Spleen (tissue), 11 donors: ENCODE data around the gene L3MBTL3. TPM values are rescaled to one million over a fixed set of nuclear protein-coding genes. Genes with fewer than 3 reads are reported as not detected.

ENCODE experiments used
- DNase-seq: peaks from one replicate; pipeline ENCODE4 v3.0.0-alpha.2; 2020
- H3K27ac ChIP-seq, 8 donors: fragments of 200-600 bp; sonication (generic) in 7 of 8; 1 replicate in 4 of 8; 2 replicates in 4 of 8; pipeline versions ENCODE4 v1.5.0 to v1.8.0; 2016 to 2021; ENCODE audit warnings: inconsistent platforms in 4 of 8, mild to moderate bottlenecking in 4 of 8, moderate library complexity in 1 of 8
- H3K27me3 ChIP-seq, 7 donors: fragments of 200-600 bp; sonication (generic) in 6 of 7; replicated peaks in 1 of 7; 1 replicate in 4 of 7; 2 replicates in 3 of 7; pipeline versions ENCODE4 v1.5.0 to v1.8.0; 2016 to 2021; ENCODE audit warnings: inconsistent platforms in 3 of 7, mild to moderate bottlenecking in 1 of 7
- H3K36me3 ChIP-seq, 6 donors: fragments of 200-600 bp; sonication (generic) in 5 of 6; 1 replicate in 4 of 6; 2 replicates in 2 of 6; pipeline versions ENCODE4 v1.5.0 to v1.8.0; 2016 to 2021; ENCODE audit warnings: inconsistent platforms in 2 of 6
- H3K4me1 ChIP-seq, 6 donors: fragments of 200-600 bp; sonication (generic) in 5 of 6; 1 replicate in 3 of 6; 2 replicates in 3 of 6; pipeline versions ENCODE4 v1.5.0 to v1.8.0; 2016 to 2021; ENCODE audit warnings: inconsistent platforms in 3 of 6
- H3K4me3 ChIP-seq, 8 donors: fragments of 200-600 bp; sonication (generic) in 7 of 8; 1 replicate in 4 of 8; 2 replicates in 4 of 8; pipeline versions ENCODE4 v1.5.0 to v1.8.0; 2016 to 2021; ENCODE audit warnings: inconsistent platforms in 4 of 8, mild to moderate bottlenecking in 4 of 8, moderate library complexity in 2 of 8
- H3K9me3 ChIP-seq, 8 donors: fragments of 200-600 bp; sonication (generic) in 7 of 8; 1 replicate in 4 of 8; 2 replicates in 4 of 8; pipeline versions ENCODE4 v1.5.0 to v1.8.0; 2016 to 2021; ENCODE audit warnings: inconsistent platforms in 4 of 8
- POLR2A ChIP-seq, 3 donors: fragments of 450-650 bp; IDR thresholded peaks; one replicate each; pipeline ENCODE4 v1.5.1; 2017; ENCODE audit warnings: antibody characterized with exemption in 3 of 3, mild to moderate bottlenecking in 1 of 3
- POLR2AphosphoS5 ChIP-seq, 3 donors: sonication (generic); formaldehyde crosslinking; IDR thresholded peaks; one replicate each; pipeline ENCODE4 v1.5.1; 2017; ENCODE audit warnings: antibody characterized with exemption in 3 of 3
- WGBS, 5 donors: extraction: QIAGEN DNeasy Blood & Tissue Kit in 3 of 5; methylation state at CpG; one replicate each; pipeline versions ENCODE4 v1.1.5 to v1.1.7; 2013 to 2018; 5-methylcytosine and 5-hydroxymethylcytosine counted together
- intact Hi-C: fragments of 100-400 bp; cut with DNase I; formaldehyde crosslinking; loops from one replicate; pipeline ENCODE4 v1.15.0; 2023; ENCODE audit warnings: low total_unique reads
- polyA plus RNA-seq, 3 donors: library from polyadenylated mRNA; stranded (reverse); fragments of 200-250 nt; gene quantifications; one replicate each; pipeline ENCODE4 v1.2.1, GENCODE V29; 2013
- total RNA-seq, 7 donors: library from RNA; depleted of rRNA in 3 of 7; stranded (reverse); fragments of >200 nt in 3 of 7; fragmentation: NEBNext Ultra II Directional in 4 of 7; extraction: Animal tissue kit (Norgen Biotek cat#: 25700) in 4 of 7; gene quantifications; one replicate each; pipeline versions ENCODE4 v1.1.0 to v1.2.1, GENCODE V29; 2016 to 2021
- TF ChIP-seq, protein P1 (sequence below), 11 experiments: fragments of 200-600 bp in 7 of 11; fragments of 450-650 bp in 4 of 11; sonication (generic) in 4 of 11; IDR thresholded peaks in 8 of 11; conservative IDR thresholded peaks in 3 of 11; 1 replicate in 7 of 11; 2 replicates in 4 of 11; pipeline versions ENCODE4 v1.4.0 to v1.8.0; 2016 to 2021; ENCODE audit warnings: antibody characterized with exemption in 11 of 11, inconsistent platforms in 4 of 11, mild to moderate bottlenecking in 1 of 11
- donor health status: healthy with polysubstance abuse.
- donor health status: DM: no; HTN: no; CAD: no; lungs with moderate emphysema.
- donor health status: DM: no; HTN: no; CAD: no.
- donor health status: Bipolar disorder and iron deficiency.
- donor health status: healthy.
- donor health status: DM: no; HTN: no; CAD: no.
- donor health status: DM: yes; HTN: yes; CAD: no.

Gene L3MBTL3
- total and polyA plus RNA-seq, 10 donors, result 7.0 to 45.6 (median 26.0) TPM

DNA sequence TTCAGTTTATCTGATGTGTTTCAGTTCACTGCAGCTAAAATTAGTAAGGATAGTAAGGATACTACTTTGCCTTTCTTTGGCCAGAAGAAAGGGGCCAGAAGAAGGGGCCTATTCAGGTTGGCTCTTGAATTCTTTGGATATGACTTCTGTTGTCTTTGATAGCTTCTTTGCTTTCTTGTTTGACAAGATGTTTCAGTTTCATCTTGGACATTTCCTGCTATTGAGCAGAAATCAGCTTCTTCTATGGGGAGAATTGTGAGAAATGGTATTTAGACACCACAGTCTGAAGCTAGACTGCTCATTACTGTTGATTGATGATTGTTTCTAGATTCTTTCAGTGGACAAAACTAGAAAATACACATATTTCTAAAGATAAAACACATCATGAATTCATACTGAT is 23.2 kb downstream of the L3MBTL3 start:
- no peak overlapping the region for H3K4me3 ChIP-seq
- TF ChIP-seq POLR2AphosphoS5 (IDR thresholded peaks at IDR 0.05) (no peak), POLR2A (IDR thresholded peaks at IDR 0.05) (no peak)
- TF ChIP-seq, protein P1, sequence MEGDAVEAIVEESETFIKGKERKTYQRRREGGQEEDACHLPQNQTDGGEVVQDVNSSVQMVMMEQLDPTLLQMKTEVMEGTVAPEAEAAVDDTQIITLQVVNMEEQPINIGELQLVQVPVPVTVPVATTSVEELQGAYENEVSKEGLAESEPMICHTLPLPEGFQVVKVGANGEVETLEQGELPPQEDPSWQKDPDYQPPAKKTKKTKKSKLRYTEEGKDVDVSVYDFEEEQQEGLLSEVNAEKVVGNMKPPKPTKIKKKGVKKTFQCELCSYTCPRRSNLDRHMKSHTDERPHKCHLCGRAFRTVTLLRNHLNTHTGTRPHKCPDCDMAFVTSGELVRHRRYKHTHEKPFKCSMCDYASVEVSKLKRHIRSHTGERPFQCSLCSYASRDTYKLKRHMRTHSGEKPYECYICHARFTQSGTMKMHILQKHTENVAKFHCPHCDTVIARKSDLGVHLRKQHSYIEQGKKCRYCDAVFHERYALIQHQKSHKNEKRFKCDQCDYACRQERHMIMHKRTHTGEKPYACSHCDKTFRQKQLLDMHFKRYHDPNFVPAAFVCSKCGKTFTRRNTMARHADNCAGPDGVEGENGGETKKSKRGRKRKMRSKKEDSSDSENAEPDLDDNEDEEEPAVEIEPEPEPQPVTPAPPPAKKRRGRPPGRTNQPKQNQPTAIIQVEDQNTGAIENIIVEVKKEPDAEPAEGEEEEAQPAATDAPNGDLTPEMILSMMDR (IDR thresholded peaks at IDR 0.05 in 8 of 11, conservative IDR thresholded peaks at IDR 0.05 in 3 of 11), result no peak
- no peak for DNase-seq
- intact Hi-C loops, result no loop called here
- no peak overlapping the region for H3K27ac ChIP-seq
- H3K4me1 ChIP-seq, result peaks cover 0 to 20% (median 4%) of the 10 kb centered on the region in 6 donors
- no peaks in the 10 kb centered on the region for H3K27me3 ChIP-seq
- H3K9me3 ChIP-seq, result no peaks in the 10 kb centered on the region
- H3K36me3 ChIP-seq, result peaks cover 0 to 35% (median 4%) of the 10 kb centered on the region in 6 donors

DNA sequence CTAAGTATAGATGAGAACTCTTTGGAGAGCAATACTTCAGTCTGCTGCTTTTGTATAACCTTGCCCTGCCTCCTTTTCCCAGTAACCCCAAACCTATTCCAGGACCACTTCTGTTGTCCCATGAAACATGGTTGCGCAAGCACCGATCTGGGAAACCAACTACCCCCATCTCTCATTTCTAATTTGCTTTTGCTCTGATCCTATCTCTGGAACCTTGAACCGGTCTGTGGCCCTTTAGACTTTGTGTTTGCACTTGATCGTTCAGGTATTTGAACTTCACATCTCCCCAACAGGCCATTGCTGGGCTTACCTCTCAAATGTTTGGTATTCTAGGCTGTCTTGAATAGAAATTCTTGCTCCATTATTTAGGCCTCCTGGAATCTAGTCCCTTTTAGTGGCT is 25.0 kb downstream of the L3MBTL3 start:
- intact Hi-C loops, result no loop called here
- WGBS, 5 donors, result 91 to 97% (median 95%) methylated on average over 4 of the region's 4 CpGs

DNA sequence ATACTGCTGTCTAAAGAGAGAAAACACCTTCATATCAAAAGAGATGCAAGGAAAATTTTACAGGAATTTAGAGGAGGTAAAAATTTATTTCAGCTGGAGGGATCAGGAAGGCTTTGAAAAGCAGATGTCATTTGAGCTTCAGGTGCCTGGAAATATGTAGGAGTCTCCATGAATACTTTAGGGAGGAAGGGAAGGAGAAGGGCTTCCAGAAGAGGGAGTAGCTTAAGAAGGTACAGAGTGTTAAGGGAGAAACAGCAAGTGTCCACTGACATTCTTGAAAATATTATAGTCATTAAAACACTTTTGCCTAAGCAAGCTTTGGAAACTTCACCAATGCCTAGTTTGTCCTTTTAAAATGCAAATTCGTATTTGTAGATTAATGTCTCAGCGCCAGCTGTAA is 27.2 kb downstream of the L3MBTL3 start:
- TF ChIP-seq POLR2A (IDR thresholded peaks at IDR 0.05), result no peak
- TF ChIP-seq POLR2AphosphoS5 (IDR thresholded peaks at IDR 0.05), result no peak
- TF ChIP-seq, protein P1 (IDR thresholded peaks at IDR 0.05 in 8 of 11, conservative IDR thresholded peaks at IDR 0.05 in 3 of 11), result no peak
- intact Hi-C loops, result no loop called here
- Histone ChIP-seq H3K27me3 (no peaks in the 10 kb centered on the region), H3K4me3 (no peak overlapping the region), H3K27ac (no peak overlapping the region), H3K4me1 (peaks cover 0 to 7% (median 0%) of the 10 kb centered on the region in 6 donors), H3K9me3 (no peaks in the 10 kb centered on the region), H3K36me3 (peaks cover 0 to 57% (median 13%) of the 10 kb centered on the region in 6 donors)
- DNase-seq, result no peak
- 76 to 97% (median 89%) methylated on average over 2 of the region's 2 CpGs for WGBS, 5 donors

More for the DNA sequence above, 25.0 kb downstream of the L3MBTL3 start:
- no peak overlapping the region for H3K27ac ChIP-seq
- H3K4me3 ChIP-seq, result no peak overlapping the region
- peaks cover 0 to 37% (median 4%) of the 10 kb centered on the region in 6 donors for H3K36me3 ChIP-seq
- TF ChIP-seq, protein P1 (IDR thresholded peaks at IDR 0.05 in 8 of 11, conservative IDR thresholded peaks at IDR 0.05 in 3 of 11), result no peak
- TF ChIP-seq POLR2AphosphoS5 (IDR thresholded peaks at IDR 0.05) (no peak), POLR2A (IDR thresholded peaks at IDR 0.05) (no peak)
- H3K27me3 ChIP-seq, result no peaks in the 10 kb centered on the region
- DNase-seq, result no peak
- H3K9me3 ChIP-seq, result no peaks in the 10 kb centered on the region
- H3K4me1 ChIP-seq, result peaks cover 0 to 8% (median 0%) of the 10 kb centered on the region in 6 donors

- TF ChIP-seq, protein P1 (IDR thresholded peaks at IDR 0.05 in 8 of 11, conservative IDR thresholded peaks at IDR 0.05 in 3 of 11), result no peak
- no peak for TF ChIP-seq POLR2AphosphoS5 (IDR thresholded peaks at IDR 0.05)
- TF ChIP-seq POLR2A (IDR thresholded peaks at IDR 0.05), result no peak
- 86 to 98% (median 89%) methylated on average over 1 of the region's 1 CpG for WGBS, 5 donors
- no peaks in the 10 kb centered on the region for H3K27me3 ChIP-seq
- no peaks in the 10 kb centered on the region for H3K4me1 ChIP-seq
- no peak overlapping the region for H3K27ac ChIP-seq
- intact Hi-C loops, result no loop called here
- no peaks in the 10 kb centered on the region for H3K9me3 ChIP-seq
- peaks cover 0 to 68% (median 21%) of the 10 kb centered on the region in 6 donors for H3K36me3 ChIP-seq
- no peak overlapping the region for H3K4me3 ChIP-seq
- DNase-seq, result no peak
Measured at GRCh38 chr6:130046671-130047070, 28.3 kb downstream of the L3MBTL3 start.
